ENCODE data around the gene TRIM16. TPM values are rescaled to one million over a fixed set of nuclear protein-coding genes. Genes with fewer than 3 reads are reported as not detected.
"Not testable (repeated sequence)": the region's sequence is repeated elsewhere in the genome, so short reads cannot be mapped to it uniquely, and the experiment has no call there.

The TRIM16 gene
- total RNA-seq = 10 to 100 TPM; 11.0 to 30.8 (median 19.4) TPM

- H3K27me3 ChIP-seq; H3K4me1 ChIP-seq; intact Hi-C loops (cut with DNase I; ENCODE audit: low total_unique reads); H3K36me3 ChIP-seq; H3K9me3 ChIP-seq: not testable (repeated sequence)
- Histone ChIP-seq H3K4me3 (peak within 1 kb of the TSS; percentile 50 to 52), H3K27ac (peak within 1 kb of the TSS; percentile 65 to 75)
- peak in 1 of 2 donors; percentile 49 for TF ChIP-seq POLR2A (IDR thresholded peaks at IDR 0.05)
- peak; percentile 78 to 82 for DNase-seq
Observed at GRCh38 chr17:15683824-15684478, at the start of gene TRIM16. Gene TRIM16 (minus strand): TSS chr17:15684311. CDS start chr17:15651609, 32,702 bp downstream.

- intact Hi-C loops (cut with DNase I; ENCODE audit: low total_unique reads); H3K4me3 ChIP-seq; DNase-seq; H3K9me3 ChIP-seq; H3K36me3 ChIP-seq; H3K27me3 ChIP-seq; H3K4me1 ChIP-seq; H3K27ac ChIP-seq: not testable (repeated sequence)
Observed at GRCh38 chr17:15733174-15733789, 49.2 kb upstream of the TRIM16 start.

- H3K9me3 ChIP-seq; intact Hi-C loops (cut with DNase I; ENCODE audit: low total_unique reads); H3K27ac ChIP-seq; H3K27me3 ChIP-seq; DNase-seq; H3K36me3 ChIP-seq; H3K4me3 ChIP-seq; H3K4me1 ChIP-seq: not testable (repeated sequence)
Observed at GRCh38 chr17:15731900-15732299, 47.8 kb upstream of the TRIM16 start, which contains the start of gene TBC1D26. Gene TBC1D26 (plus strand): TSS chr17:15732283. CDS start chr17:15735349, 3,066 bp downstream.

GRCh38 chr17:15730535-15730934 is 46.4 kb upstream of the TRIM16 start:
- H3K36me3 ChIP-seq; DNase-seq; intact Hi-C loops (cut with DNase I; ENCODE audit: low total_unique reads); H3K4me3 ChIP-seq; H3K9me3 ChIP-seq; H3K4me1 ChIP-seq; H3K27me3 ChIP-seq; H3K27ac ChIP-seq: not testable (repeated sequence)

- intact Hi-C loops (cut with DNase I; ENCODE audit: low total_unique reads); H3K4me1 ChIP-seq; DNase-seq; H3K27me3 ChIP-seq; H3K27ac ChIP-seq; H3K4me3 ChIP-seq; H3K36me3 ChIP-seq: not testable (repeated sequence)
- peaks cover 0 to 14% of the 10 kb centered on the region in 2 donors for H3K9me3 ChIP-seq
Observed at GRCh38 chr17:15716601-15717563, 32.8 kb upstream of the TRIM16 start.

- H3K27ac ChIP-seq; DNase-seq; intact Hi-C loops (cut with DNase I; ENCODE audit: low total_unique reads); H3K4me3 ChIP-seq; H3K36me3 ChIP-seq; H3K4me1 ChIP-seq; H3K27me3 ChIP-seq; H3K9me3 ChIP-seq: not testable (repeated sequence)
Observed at GRCh38 chr17:15708879-15709278, 24.8 kb upstream of the TRIM16 start.

GRCh38 chr17:15704813-15705212 is 20.7 kb upstream of the TRIM16 start:
- H3K27ac ChIP-seq; H3K36me3 ChIP-seq; H3K4me3 ChIP-seq; H3K4me1 ChIP-seq; DNase-seq; intact Hi-C loops (cut with DNase I; ENCODE audit: low total_unique reads); H3K27me3 ChIP-seq; H3K9me3 ChIP-seq: not testable (repeated sequence)

- H3K4me3 ChIP-seq; intact Hi-C loops (cut with DNase I; ENCODE audit: low total_unique reads); H3K36me3 ChIP-seq; H3K27ac ChIP-seq; H3K4me1 ChIP-seq; DNase-seq; H3K9me3 ChIP-seq; H3K27me3 ChIP-seq: not testable (repeated sequence)
Observed at GRCh38 chr17:15704239-15704638, 20.1 kb upstream of the TRIM16 start.

GRCh38 chr17:15699937-15700336 is 15.8 kb upstream of the TRIM16 start:
- H3K27me3 ChIP-seq; DNase-seq; intact Hi-C loops (cut with DNase I; ENCODE audit: low total_unique reads); H3K4me1 ChIP-seq; H3K36me3 ChIP-seq; H3K9me3 ChIP-seq: not testable (repeated sequence)
- peak overlapping the region; percentile 64 to 76 for H3K27ac ChIP-seq
- H3K4me3 ChIP-seq = peak overlapping the region; percentile 49 to 74
